ENCODE measurements around the gene S100A13.
"Not testable (repeated sequence)": the region's sequence is repeated elsewhere in the genome, so short reads cannot be mapped to it uniquely, and the experiment has no call there.

The S100A13 gene

DNA sequence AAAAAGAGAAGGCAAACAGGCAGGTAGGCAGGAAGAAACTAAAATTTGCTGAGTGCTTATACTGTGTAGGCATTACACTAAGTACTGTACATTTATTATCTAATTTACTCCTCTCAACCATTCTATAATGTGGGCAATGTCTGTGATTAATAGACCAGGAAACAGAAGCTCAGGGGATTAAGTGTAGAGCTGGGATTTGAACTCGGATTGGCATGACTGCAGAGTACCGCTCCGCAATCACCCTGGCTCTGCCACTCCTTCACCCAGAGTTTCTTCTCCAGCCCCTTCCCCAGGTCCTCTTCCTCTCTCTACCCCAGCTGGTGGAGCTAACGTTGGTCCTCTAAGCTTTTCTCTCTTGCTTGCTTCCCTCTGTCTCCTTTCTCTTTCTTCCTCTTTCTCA is 50.2 kb downstream of the S100A13 start:
- TF ChIP-seq, protein P1, sequence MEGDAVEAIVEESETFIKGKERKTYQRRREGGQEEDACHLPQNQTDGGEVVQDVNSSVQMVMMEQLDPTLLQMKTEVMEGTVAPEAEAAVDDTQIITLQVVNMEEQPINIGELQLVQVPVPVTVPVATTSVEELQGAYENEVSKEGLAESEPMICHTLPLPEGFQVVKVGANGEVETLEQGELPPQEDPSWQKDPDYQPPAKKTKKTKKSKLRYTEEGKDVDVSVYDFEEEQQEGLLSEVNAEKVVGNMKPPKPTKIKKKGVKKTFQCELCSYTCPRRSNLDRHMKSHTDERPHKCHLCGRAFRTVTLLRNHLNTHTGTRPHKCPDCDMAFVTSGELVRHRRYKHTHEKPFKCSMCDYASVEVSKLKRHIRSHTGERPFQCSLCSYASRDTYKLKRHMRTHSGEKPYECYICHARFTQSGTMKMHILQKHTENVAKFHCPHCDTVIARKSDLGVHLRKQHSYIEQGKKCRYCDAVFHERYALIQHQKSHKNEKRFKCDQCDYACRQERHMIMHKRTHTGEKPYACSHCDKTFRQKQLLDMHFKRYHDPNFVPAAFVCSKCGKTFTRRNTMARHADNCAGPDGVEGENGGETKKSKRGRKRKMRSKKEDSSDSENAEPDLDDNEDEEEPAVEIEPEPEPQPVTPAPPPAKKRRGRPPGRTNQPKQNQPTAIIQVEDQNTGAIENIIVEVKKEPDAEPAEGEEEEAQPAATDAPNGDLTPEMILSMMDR (IDR thresholded peaks at IDR 0.05; ENCODE audit: borderline replicate concordance, control extremely low read depth, extremely low read depth, insufficient read depth, missing control alignments): no peak
- no peak for DNase-seq (ENCODE audit: low spot score)
- in situ Hi-C loops (cut with MboI; ENCODE audit: low sequenced_read_pairs, unreplicated experiment): no loop called here

DNA sequence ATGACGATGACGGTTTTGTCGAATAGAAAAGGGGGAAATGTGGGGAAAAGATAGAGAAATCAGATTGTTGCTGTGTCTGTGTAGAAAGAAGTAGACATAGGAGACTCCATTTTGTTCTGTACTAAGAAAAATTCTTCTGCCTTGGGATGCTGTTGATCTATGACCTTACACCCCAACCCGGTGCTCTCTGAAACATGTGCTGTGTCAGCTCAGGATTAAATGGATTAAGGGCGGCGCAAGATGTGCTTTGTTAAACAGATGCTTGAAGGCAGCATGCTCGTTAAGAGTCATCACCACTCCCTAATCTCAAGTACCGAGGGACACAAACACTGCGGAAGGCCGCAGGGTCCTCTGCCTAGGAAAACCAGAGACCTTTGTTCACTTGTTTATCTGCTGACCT is 51.8 kb downstream of the S100A13 start:
- DNase-seq (ENCODE audit: low spot score); in situ Hi-C loops (cut with MboI; ENCODE audit: low sequenced_read_pairs, unreplicated experiment): not testable (repeated sequence)

DNA sequence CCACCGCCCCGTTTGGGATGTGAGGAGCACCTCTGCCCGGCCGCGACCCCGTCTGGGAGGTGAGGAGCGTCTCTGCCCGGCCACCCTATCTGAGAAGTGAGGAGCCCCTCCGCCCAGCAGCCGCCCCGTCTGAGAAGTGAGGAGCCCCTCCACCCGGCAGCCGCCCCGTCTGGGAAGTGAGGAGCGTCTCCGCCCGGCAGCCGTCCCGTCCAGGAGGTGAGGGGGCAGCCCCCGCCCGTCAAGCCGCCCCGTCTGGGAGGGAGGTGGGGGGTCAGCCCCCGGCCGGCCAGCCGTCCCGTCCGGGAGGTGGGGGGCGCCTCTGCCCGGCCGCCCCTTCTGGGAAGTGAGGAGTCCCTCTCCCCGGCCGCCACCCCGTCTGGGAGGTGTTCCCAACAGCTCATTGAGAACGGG is 52.2 kb downstream of the S100A13 start:
- DNase-seq (ENCODE audit: low spot score); in situ Hi-C loops (cut with MboI; ENCODE audit: low sequenced_read_pairs, unreplicated experiment): not testable (repeated sequence)

DNA sequence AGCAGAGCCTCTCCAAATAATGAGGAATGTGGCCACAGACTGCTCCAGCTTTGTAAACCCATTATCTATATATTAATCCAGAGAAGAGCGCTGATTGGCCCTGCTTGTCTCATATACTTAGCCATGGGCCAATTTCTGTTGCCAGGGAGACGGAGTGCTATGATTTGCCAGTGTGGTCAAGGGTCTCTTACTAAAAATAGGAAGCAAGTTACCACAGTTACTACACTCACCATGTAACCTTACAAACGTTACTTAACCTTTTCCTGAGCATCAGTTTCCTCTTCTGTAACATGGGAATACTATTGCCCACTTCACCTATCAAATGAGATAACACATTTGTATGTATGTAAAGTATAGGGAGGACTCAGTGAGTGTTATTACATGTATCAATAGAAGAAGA is 54.0 kb downstream of the S100A13 start:
- in situ Hi-C loops (cut with MboI; ENCODE audit: low sequenced_read_pairs, unreplicated experiment): loop anchor here (5.0 kb wide), 1 partner anchor 61 kb away; no protein-coding TSS in a partner anchor
- TF ChIP-seq, protein P1 (IDR thresholded peaks at IDR 0.05; ENCODE audit: borderline replicate concordance, control extremely low read depth, extremely low read depth, insufficient read depth, missing control alignments): no peak
- no peak for DNase-seq (ENCODE audit: low spot score)

DNA sequence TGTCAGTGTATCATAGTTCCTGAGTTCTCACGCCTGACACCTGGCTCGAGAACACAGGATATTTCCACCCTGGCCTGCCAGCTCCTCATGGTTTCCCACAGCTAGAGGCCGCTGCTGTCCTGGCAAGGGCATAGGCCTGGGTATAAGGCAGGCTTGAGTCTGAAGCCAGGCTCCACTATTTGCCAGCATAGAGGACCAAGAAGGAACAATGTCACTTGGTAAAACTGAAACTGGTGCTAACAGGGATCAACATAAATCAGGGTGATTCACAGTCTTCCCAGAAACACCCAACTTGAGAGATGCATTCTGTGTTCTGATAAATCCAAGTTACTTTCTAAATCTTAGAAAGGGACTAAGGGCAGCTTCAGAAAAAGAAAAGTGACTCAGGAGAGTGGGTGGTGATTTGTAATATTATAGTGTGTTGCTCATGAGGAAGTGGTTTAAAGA is 54.7 kb downstream of the S100A13 start:
- in situ Hi-C loops (cut with MboI; ENCODE audit: low sequenced_read_pairs, unreplicated experiment): loop anchor here (5.0 kb wide), 1 partner anchor 60 kb away; no protein-coding TSS in a partner anchor
- DNase-seq (ENCODE audit: low spot score): peak; percentile 74
- TF ChIP-seq, protein P1 (IDR thresholded peaks at IDR 0.05; ENCODE audit: borderline replicate concordance, control extremely low read depth, extremely low read depth, insufficient read depth, missing control alignments): peak; percentile 70

DNA sequence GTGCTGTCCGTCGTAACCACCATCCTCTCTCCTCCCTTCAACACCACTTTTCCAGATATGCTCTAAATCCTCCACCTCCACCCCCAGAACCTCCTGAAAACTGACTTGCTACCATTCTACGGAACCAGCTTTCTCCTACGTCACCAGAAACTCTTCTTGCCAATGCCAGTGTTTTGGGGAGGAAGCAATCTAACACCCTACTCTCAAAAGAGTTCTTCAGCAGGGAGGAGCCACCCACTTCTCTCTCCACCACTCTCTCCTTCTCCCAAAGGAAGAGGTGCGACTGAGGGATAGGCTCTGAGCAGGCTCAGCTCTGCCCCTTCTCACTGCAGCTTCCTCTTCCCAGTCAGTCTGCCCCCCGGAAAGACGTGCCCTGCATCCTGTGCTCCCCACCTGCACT is 55.6 kb downstream of the S100A13 start:
- TF ChIP-seq, protein P1 (IDR thresholded peaks at IDR 0.05; ENCODE audit: borderline replicate concordance, control extremely low read depth, extremely low read depth, insufficient read depth, missing control alignments): no peak
- no peak for DNase-seq (ENCODE audit: low spot score)
- in situ Hi-C loops (cut with MboI; ENCODE audit: low sequenced_read_pairs, unreplicated experiment): loop anchor here (5.0 kb wide), 1 partner anchor 59 kb away; no protein-coding TSS in a partner anchor

DNA sequence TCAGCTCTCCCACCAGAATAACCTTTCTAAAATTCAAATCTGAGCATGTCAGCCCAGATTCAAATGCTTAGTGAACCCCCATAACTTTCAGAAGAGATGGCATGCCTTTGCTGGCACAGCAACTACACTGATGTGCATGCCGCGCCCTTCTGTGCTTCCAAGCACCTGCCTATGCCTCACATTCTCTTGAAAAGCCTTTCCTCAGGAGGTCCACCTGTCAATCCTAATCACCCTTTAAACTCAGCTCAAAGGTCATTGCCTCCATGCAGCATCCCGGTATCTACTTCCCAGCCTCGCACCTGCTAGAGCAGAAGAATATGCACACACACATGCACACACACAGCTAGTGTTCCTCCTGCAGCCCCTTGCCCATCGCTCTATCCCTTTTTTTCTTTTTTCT is 56.4 kb downstream of the S100A13 start:
- TF ChIP-seq, protein P1 (IDR thresholded peaks at IDR 0.05; ENCODE audit: borderline replicate concordance, control extremely low read depth, extremely low read depth, insufficient read depth, missing control alignments): no peak
- DNase-seq (ENCODE audit: low spot score): no peak
- in situ Hi-C loops (cut with MboI; ENCODE audit: low sequenced_read_pairs, unreplicated experiment): loop anchor here (5.0 kb wide), 1 partner anchor 59 kb away; no protein-coding TSS in a partner anchor

DNA sequence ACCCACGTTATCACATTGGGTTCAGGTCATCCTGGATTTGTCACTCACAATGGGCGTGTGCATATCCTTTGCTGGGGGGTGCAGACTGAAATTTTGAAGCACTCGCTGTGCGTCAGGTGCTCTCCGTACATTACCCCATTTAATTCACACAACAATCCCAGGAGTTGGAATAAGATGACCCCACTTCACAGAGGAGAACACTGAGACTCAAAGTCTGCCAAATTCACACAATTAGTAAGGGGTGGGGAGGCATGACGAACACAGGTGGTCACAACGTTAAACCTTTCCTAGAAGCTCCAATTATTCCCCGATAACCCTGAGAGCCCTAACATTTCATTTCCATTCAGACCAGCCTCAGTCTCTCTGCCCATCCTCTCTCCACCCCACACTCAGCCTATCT is 57.8 kb downstream of the S100A13 start:
- TF ChIP-seq, protein P1 (IDR thresholded peaks at IDR 0.05; ENCODE audit: borderline replicate concordance, control extremely low read depth, extremely low read depth, insufficient read depth, missing control alignments): no peak
- no peak for DNase-seq (ENCODE audit: low spot score)
- in situ Hi-C loops (cut with MboI; ENCODE audit: low sequenced_read_pairs, unreplicated experiment): no loop called here
